Right kidney (tissue), 1 donor: Measurements from ENCODE around the gene UBASH3A.
"Not testable (repeated sequence)": the region's sequence is repeated elsewhere in the genome, so short reads cannot be mapped to it uniquely, and the experiment has no call there.

Experiments used
- DNase-seq: peaks from one replicate; pipeline ENCODE4 v3.0.0-alpha.2; 2016

UBASH3A gene

GRCh38 chr21:42390193-42390592 lies 13.5 kb upstream of the UBASH3A start:
- DNase-seq: no peak

- no peak for DNase-seq
Observed at GRCh38 chr21:42390696-42391095, 13.0 kb upstream of the UBASH3A start.

GRCh38 chr21:42391297-42391696 lies 12.4 kb upstream of the UBASH3A start:
- DNase-seq: no peak

GRCh38 chr21:42392731-42393442 lies 10.8 kb upstream of the UBASH3A start:
- no peak for DNase-seq

- no peak for DNase-seq
Observed at GRCh38 chr21:42393443-42393950, 10.2 kb upstream of the UBASH3A start.

- DNase-seq: no peak
Observed at GRCh38 chr21:42395302-42395701, 8.4 kb upstream of the UBASH3A start.

GRCh38 chr21:42395905-42396651 lies 7.6 kb upstream of the UBASH3A start, which contains the start of gene TMPRSS3:
TMPRSS3 (minus strand) TSS chr21:42396052; CDS start chr21:42395417, 635 bp downstream.
- DNase-seq: no peak

- no peak for DNase-seq
Observed at GRCh38 chr21:42396799-42397745, 6.6 kb upstream of the UBASH3A start.

GRCh38 chr21:42397746-42398394 lies 5.8 kb upstream of the UBASH3A start:
- no peak for DNase-seq

- DNase-seq: no peak
Observed at GRCh38 chr21:42398436-42399028, 5.2 kb upstream of the UBASH3A start.

GRCh38 chr21:42400525-42400924 lies 3.2 kb upstream of the UBASH3A start:
- no peak for DNase-seq

- no peak for DNase-seq
Observed at GRCh38 chr21:42401154-42401553, 2.5 kb upstream of the UBASH3A start.

- no peak for DNase-seq
Observed at GRCh38 chr21:42401820-42402251, 1.9 kb upstream of the UBASH3A start.

- no peak for DNase-seq
Observed at GRCh38 chr21:42404539-42404938, 837 bp downstream of the UBASH3A start.

GRCh38 chr21:42405064-42406013 lies 1.6 kb downstream of the UBASH3A start:
- DNase-seq: no peak

GRCh38 chr21:42406201-42406621 lies 2.5 kb downstream of the UBASH3A start:
- DNase-seq: no peak

GRCh38 chr21:42406866-42407265 lies 3.2 kb downstream of the UBASH3A start:
- no peak for DNase-seq

- DNase-seq: no peak
Observed at GRCh38 chr21:42407476-42407875, 3.8 kb downstream of the UBASH3A start.

- DNase-seq: not testable (repeated sequence)
Observed at GRCh38 chr21:42408718-42409117, 5.0 kb downstream of the UBASH3A start.

- no peak for DNase-seq
Observed at GRCh38 chr21:42409366-42409765, 5.7 kb downstream of the UBASH3A start.
